HEK293 (cell line): ENCODE results near the gene MTCL1.

Experiments used
- CTCF ChIA-PET: fragments of 350-600 bp; formaldehyde crosslinking; extraction: SDS; loops from one replicate; lab custom pipeline; 2021; ENCODE audit warnings: antibody characterized with exemption; lab: Yijun Ruan, JAX
- POLR2A ChIA-PET: fragments of 300-600 bp; formaldehyde crosslinking; extraction: SDS; loops from one replicate; lab custom pipeline; 2020; ENCODE audit warnings: antibody characterized with exemption, inconsistent platforms; lab: Yijun Ruan, JAX
- H3K27ac ChIP-seq: fragments of 200-500 bp; sonication (Bioruptor generic); 2 replicates; pipeline ENCODE4 v1.5.1; 2014; ENCODE audit warnings: low read depth, low read length, control low read depth, inconsistent platforms; ENCODE audit errors: extremely low read depth
- H3K36me3 ChIP-seq, 2 experiments: fragments of 200-500 bp in 1 of 2; sonication (Bioruptor generic) in 1 of 2; 1 replicate in 1 of 2; 2 replicates in 1 of 2; pipeline ENCODE4 v1.5.1; 2014 to 2017; ENCODE audit warnings: inconsistent platforms in 2 of 2, low read length in 2 of 2; ENCODE audit not compliant: control insufficient read depth in 2 of 2, insufficient read depth in 1 of 2
- H3K4me1 ChIP-seq: fragments of 200-500 bp; sonication (Bioruptor generic); 2 replicates; pipeline ENCODE4 v1.5.1; 2014; ENCODE audit warnings: mild to moderate bottlenecking, low read length, inconsistent platforms; ENCODE audit not compliant: control insufficient read depth, insufficient read depth
- H3K4me3 ChIP-seq: 2 replicates; pipeline ENCODE4 v1.5.1; 2011; ENCODE audit warnings: low read depth, mild to moderate bottlenecking, control low read depth, low read length, moderate library complexity
- H3K9me3 ChIP-seq: fragments of 200-500 bp; sonication (Bioruptor generic); 2 replicates; pipeline ENCODE4 v1.5.1; 2014; ENCODE audit warnings: low read depth, low read length, inconsistent platforms; ENCODE audit not compliant: control insufficient read depth, insufficient read depth
- EGR2 ChIP-seq: fragments of 450-650 bp; formaldehyde crosslinking; IDR thresholded peaks from 2 replicates; pipeline ENCODE4 v1.5.1; 2016; ENCODE audit warnings: low read depth, missing biosample characterization, missing genetic modification characterization
- GLI4 ChIP-seq: fragments of 450-650 bp; formaldehyde crosslinking; IDR thresholded peaks from 2 replicates; pipeline ENCODE4 v1.5.1; 2016; ENCODE audit warnings: missing biosample characterization, missing genetic modification characterization
- GLIS1 ChIP-seq: fragments of 450-650 bp; formaldehyde crosslinking; IDR thresholded peaks from 2 replicates; pipeline ENCODE4 v1.5.1; 2016; ENCODE audit warnings: missing biosample characterization, missing genetic modification characterization
- SETDB1 ChIP-seq: IDR thresholded peaks from one replicate; pipeline ENCODE4 v1.6.1; 2017; ENCODE audit warnings: mild to moderate bottlenecking, low read length, moderate library complexity, mixed read lengths; ENCODE audit not compliant: insufficient read length
- ZEB2 ChIP-seq: fragments of 450-650 bp; formaldehyde crosslinking; IDR thresholded peaks from 2 replicates; pipeline ENCODE4 v1.5.1; 2016; ENCODE audit warnings: missing biosample characterization, missing genetic modification characterization
- ZFHX2 ChIP-seq: fragments of 450-650 bp; formaldehyde crosslinking; conservative IDR thresholded peaks from 2 replicates; pipeline ENCODE4 v1.5.1; 2016; ENCODE audit warnings: missing biosample characterization, missing genetic modification characterization
- ZNF10 ChIP-seq: fragments of 450-650 bp; formaldehyde crosslinking; IDR thresholded peaks from 2 replicates; pipeline ENCODE4 v1.5.1; 2017; ENCODE audit warnings: missing biosample characterization, missing genetic modification characterization
- ZNF133 ChIP-seq: fragments of 450-650 bp; formaldehyde crosslinking; IDR thresholded peaks from 2 replicates; pipeline ENCODE4 v1.5.1; 2016; ENCODE audit warnings: missing biosample characterization, missing genetic modification characterization
- ZNF146 ChIP-seq: fragments of 450-650 bp; formaldehyde crosslinking; IDR thresholded peaks from 2 replicates; pipeline ENCODE4 v1.5.1; 2016; ENCODE audit warnings: missing biosample characterization, missing genetic modification characterization
- ZNF19 ChIP-seq: fragments of 450-650 bp; formaldehyde crosslinking; IDR thresholded peaks from 2 replicates; pipeline ENCODE4; 2016; ENCODE audit warnings: missing biosample characterization, missing genetic modification characterization, low read depth
- ZNF202 ChIP-seq: fragments of 450-650 bp; formaldehyde crosslinking; IDR thresholded peaks from 2 replicates; pipeline ENCODE4 v1.5.1; 2016; ENCODE audit warnings: missing biosample characterization, missing genetic modification characterization, borderline replicate concordance
- ZNF24 ChIP-seq: fragments of 450-650 bp; formaldehyde crosslinking; IDR thresholded peaks from 2 replicates; pipeline ENCODE4 v1.5.1; 2016; ENCODE audit warnings: missing biosample characterization, missing genetic modification characterization
- ZNF292 ChIP-seq: fragments of 450-650 bp; formaldehyde crosslinking; IDR thresholded peaks from 2 replicates; pipeline ENCODE4 v1.5.1; 2016; ENCODE audit warnings: low read depth, missing biosample characterization, missing genetic modification characterization, borderline replicate concordance
- ZNF341 ChIP-seq: fragments of 450-650 bp; formaldehyde crosslinking; IDR thresholded peaks from 2 replicates; pipeline ENCODE4; 2016; ENCODE audit warnings: low read depth, missing biosample characterization, missing genetic modification characterization
- ZNF521 ChIP-seq: fragments of 450-650 bp; formaldehyde crosslinking; IDR thresholded peaks from 2 replicates; pipeline ENCODE4 v1.5.1; 2017; ENCODE audit warnings: missing biosample characterization, mild to moderate bottlenecking, missing genetic modification characterization
- ZNF530 ChIP-seq: fragments of 450-650 bp; formaldehyde crosslinking; IDR thresholded peaks from 2 replicates; pipeline ENCODE4 v1.5.1; 2016; ENCODE audit warnings: low read depth, missing biosample characterization, missing genetic modification characterization
- ZNF548 ChIP-seq: fragments of 450-650 bp; formaldehyde crosslinking; IDR thresholded peaks from 2 replicates; pipeline ENCODE4 v1.5.1; 2016; ENCODE audit warnings: missing biosample characterization, missing genetic modification characterization
- ZNF555 ChIP-seq: fragments of 450-650 bp; formaldehyde crosslinking; conservative IDR thresholded peaks from 2 replicates; pipeline ENCODE4 v1.5.1; 2017; ENCODE audit warnings: missing biosample characterization, mild to moderate bottlenecking, missing genetic modification characterization, inconsistent platforms
- ZNF707 ChIP-seq: fragments of 450-650 bp; formaldehyde crosslinking; IDR thresholded peaks from 2 replicates; pipeline ENCODE4 v1.5.1; 2016; ENCODE audit warnings: missing biosample characterization, missing genetic modification characterization
- TF ChIP-seq, protein P1 (sequence below): fragments of 450-650 bp; formaldehyde crosslinking; IDR thresholded peaks from 2 replicates; pipeline ENCODE4 v1.5.1; 2016; ENCODE audit warnings: missing biosample characterization, missing genetic modification characterization, low read depth
- TF ChIP-seq, protein P2 (sequence below): fragments of 450-650 bp; IDR thresholded peaks from 2 replicates; pipeline ENCODE4 v1.5.1; 2018; ENCODE audit warnings: missing biosample characterization, mild to moderate bottlenecking, missing genetic modification characterization
- TF ChIP-seq, protein P3 (sequence below): fragments of 450-650 bp; formaldehyde crosslinking; IDR thresholded peaks from 2 replicates; pipeline ENCODE4 v1.5.1; 2016; ENCODE audit warnings: missing biosample characterization, missing genetic modification characterization
- TF ChIP-seq, protein P4 (sequence below): IDR thresholded peaks from 2 replicates; pipeline ENCODE4 v1.6.1; 2011; ENCODE audit warnings: mild to moderate bottlenecking, low read depth, low read length, borderline replicate concordance
- TF ChIP-seq, protein P5 (sequence below): fragments of 450-650 bp; formaldehyde crosslinking; IDR thresholded peaks from 2 replicates; pipeline ENCODE4 v1.5.1; 2016; ENCODE audit warnings: missing biosample characterization, missing genetic modification characterization

MTCL1 gene

DNA sequence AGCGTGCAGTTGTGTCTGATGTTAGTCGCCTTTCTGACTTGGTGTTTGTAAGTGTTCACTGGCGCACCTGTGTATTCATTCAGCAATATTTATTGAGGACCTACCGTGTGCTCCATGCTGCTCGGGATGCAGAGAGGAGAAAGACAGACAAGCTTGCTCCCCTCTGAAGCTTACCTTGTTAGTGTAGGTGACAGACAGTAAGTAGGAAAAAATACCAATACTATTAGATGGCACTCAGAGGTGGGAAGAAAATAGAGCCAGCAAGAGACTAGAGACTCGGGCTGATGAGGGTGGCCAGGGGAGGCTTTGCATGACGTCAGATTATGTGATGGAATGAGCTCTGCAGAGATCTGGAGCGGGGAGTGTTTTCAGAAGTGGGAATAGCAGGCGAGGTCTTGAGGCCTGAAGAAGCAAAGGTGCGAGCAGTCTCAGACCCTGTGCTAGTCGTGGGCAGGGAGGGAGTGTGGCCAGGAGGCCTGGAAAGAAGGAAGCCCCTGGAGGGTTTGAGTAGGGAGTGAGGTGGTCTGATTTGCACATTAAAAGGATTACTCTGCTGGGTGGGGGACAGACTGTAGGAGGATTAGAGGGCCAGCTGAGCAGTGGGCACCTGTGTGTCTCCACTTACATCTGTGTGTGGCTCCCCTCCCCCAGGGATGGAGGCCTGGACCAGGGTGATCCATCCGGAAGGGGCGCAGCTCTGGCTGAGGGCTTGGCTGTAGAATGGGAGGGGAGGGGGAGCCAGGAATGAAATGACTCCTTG lies 11.8 kb downstream of the MTCL1 start:
- Histone ChIP-seq H3K27ac (no peak overlapping the region), H3K36me3 (peaks cover 0 to 20% of the 10 kb centered on the region in 2 experiments; a peak in 2 of 3 replicates), H3K9me3 (no peaks in the 10 kb centered on the region), H3K4me1 (peaks cover 28% of the 10 kb centered on the region), H3K4me3 (no peak overlapping the region)
- ChIA-PET CTCF (interaction anchor here (0.6 to 2.2 kb wide), 3 partner anchors 11 to 179 kb away, joined by 3 to 9 read pairs (median 4); no protein-coding TSS in a partner anchor), POLR2A (no interaction called here)
- TF ChIP-seq, protein P1, sequence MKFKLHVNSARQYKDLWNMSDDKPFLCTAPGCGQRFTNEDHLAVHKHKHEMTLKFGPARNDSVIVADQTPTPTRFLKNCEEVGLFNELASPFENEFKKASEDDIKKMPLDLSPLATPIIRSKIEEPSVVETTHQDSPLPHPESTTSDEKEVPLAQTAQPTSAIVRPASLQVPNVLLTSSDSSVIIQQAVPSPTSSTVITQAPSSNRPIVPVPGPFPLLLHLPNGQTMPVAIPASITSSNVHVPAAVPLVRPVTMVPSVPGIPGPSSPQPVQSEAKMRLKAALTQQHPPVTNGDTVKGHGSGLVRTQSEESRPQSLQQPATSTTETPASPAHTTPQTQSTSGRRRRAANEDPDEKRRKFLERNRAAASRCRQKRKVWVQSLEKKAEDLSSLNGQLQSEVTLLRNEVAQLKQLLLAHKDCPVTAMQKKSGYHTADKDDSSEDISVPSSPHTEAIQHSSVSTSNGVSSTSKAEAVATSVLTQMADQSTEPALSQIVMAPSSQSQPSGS (tag by site-specific recombination), result peak; percentile 70; the same call in 1 of the 2 replicates
- TF ChIP-seq GLI4 (tag by site-specific recombination) (no peak), ZNF10 (tag by site-specific recombination) (no peak), ZNF530 (tag by site-specific recombination) (no peak), ZFHX2 (0 out of 2 replicates have a peak, but pooled peaks have one; percentile 6), GLIS1 (tag by site-specific recombination) (0 out of 2 replicates have a peak, but pooled peaks have one; percentile 7), ZNF24 (no peak), ZNF341 (tag by site-specific recombination) (peak; percentile 41), EGR2 (tag by site-specific recombination) (0 out of 2 replicates have a peak, but pooled peaks have one; percentile 22)

DNA sequence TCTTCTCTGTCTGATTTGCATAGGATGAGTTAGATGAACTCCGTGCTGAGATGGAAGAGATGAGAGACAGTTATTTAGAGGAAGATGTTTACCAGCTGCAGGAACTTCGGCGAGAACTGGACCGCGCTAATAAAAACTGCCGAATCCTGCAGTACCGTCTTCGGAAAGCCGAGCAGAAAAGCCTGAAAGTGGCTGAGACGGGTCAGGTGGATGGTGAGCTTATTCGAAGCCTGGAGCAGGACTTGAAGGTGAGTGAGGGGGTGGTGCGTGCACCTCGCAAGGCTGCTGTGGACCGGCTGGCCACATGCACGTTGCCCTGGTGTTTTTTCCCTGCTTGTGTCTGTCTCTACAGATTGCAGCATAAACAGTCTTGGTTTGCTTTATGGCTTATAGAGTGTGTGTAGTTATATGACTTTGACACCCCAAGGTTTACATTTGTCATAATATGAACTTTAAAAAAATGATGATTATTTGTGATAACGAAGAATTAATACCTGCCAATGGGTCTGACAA lies 13.1 kb downstream of the MTCL1 start:
- Histone ChIP-seq H3K36me3 (peaks cover 0 to 20% of the 10 kb centered on the region in 2 experiments; a peak in 2 of 3 replicates), H3K9me3 (no peaks in the 10 kb centered on the region), H3K27ac (no peak overlapping the region), H3K4me1 (peaks cover 28% of the 10 kb centered on the region), H3K4me3 (no peak overlapping the region)
- no peak for TF ChIP-seq ZNF548
- TF ChIP-seq ZNF202 (tag by site-specific recombination), result no peak
- TF ChIP-seq, protein P2, sequence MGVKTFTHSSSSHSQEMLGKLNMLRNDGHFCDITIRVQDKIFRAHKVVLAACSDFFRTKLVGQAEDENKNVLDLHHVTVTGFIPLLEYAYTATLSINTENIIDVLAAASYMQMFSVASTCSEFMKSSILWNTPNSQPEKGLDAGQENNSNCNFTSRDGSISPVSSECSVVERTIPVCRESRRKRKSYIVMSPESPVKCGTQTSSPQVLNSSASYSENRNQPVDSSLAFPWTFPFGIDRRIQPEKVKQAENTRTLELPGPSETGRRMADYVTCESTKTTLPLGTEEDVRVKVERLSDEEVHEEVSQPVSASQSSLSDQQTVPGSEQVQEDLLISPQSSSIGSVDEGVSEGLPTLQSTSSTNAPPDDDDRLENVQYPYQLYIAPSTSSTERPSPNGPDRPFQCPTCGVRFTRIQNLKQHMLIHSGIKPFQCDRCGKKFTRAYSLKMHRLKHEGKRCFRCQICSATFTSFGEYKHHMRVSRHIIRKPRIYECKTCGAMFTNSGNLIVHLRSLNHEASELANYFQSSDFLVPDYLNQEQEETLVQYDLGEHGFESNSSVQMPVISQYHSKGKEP, result no peak
- TF ChIP-seq, protein P3, sequence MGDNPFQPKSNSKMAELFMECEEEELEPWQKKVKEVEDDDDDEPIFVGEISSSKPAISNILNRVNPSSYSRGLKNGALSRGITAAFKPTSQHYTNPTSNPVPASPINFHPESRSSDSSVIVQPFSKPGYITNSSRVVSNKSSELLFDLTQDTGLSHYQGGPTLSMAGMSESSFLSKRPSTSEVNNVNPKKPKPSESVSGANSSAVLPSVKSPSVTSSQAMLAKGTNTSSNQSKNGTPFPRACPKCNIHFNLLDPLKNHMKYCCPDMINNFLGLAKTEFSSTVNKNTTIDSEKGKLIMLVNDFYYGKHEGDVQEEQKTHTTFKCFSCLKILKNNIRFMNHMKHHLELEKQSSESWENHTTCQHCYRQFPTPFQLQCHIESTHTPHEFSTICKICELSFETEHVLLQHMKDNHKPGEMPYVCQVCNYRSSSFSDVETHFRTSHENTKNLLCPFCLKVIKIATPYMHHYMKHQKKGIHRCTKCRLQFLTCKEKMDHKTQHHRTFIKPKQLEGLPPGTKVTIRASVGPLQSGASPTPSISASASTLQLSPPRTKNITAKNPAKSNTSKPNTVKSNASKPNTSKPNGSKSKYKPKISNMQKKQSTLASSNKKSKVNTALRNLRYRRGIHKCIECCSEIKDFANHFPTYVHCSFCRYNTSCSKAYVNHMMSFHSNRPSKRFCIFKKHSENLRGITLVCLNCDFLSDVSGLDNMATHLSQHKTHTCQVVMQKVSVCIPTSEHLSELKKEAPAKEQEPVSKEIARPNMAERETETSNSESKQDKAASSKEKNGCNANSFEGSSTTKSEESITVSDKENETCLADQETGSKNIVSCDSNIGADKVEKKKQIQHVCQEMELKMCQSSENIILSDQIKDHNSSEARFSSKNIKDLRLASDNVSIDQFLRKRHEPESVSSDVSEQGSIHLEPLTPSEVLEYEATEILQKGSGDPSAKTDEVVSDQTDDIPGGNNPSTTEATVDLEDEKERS (tag by site-specific recombination), result no peak
- no peak for TF ChIP-seq ZEB2 (tag by site-specific recombination)
- TF ChIP-seq ZNF133 (tag by site-specific recombination), result no peak
- TF ChIP-seq, protein P4, sequence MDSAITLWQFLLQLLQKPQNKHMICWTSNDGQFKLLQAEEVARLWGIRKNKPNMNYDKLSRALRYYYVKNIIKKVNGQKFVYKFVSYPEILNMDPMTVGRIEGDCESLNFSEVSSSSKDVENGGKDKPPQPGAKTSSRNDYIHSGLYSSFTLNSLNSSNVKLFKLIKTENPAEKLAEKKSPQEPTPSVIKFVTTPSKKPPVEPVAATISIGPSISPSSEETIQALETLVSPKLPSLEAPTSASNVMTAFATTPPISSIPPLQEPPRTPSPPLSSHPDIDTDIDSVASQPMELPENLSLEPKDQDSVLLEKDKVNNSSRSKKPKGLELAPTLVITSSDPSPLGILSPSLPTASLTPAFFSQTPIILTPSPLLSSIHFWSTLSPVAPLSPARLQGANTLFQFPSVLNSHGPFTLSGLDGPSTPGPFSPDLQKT, result no peak
- no peak for TF ChIP-seq ZNF521 (tag by site-specific recombination)
- no peak for TF ChIP-seq ZNF146
- TF ChIP-seq ZNF707 (tag by site-specific recombination), result no peak
- TF ChIP-seq ZNF292 (tag by site-specific recombination), result no peak
- no peak for TF ChIP-seq ZNF19 (tag by site-specific recombination)
- TF ChIP-seq SETDB1, result no peak
- no peak for TF ChIP-seq ZNF555 (tag by site-specific recombination)
- TF ChIP-seq, protein P5, sequence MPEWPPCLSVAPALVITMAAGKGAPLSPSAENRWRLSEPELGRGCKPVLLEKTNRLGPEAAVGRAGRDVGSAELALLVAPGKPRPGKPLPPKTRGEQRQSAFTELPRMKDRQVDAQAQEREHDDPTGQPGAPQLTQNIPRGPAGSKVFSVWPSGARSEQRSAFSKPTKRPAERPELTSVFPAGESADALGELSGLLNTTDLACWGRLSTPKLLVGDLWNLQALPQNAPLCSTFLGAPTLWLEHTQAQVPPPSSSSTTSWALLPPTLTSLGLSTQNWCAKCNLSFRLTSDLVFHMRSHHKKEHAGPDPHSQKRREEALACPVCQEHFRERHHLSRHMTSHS (tag by site-specific recombination), result no peak
- ChIA-PET POLR2A (no interaction called here), CTCF (interaction anchor here (0.7 to 2.2 kb wide), 2 partner anchors 22 to 140 kb away, joined by 3 to 9 read pairs; no protein-coding TSS in a partner anchor)
